ENCODE measurements around the gene RAB11FIP3.
A peak's percentile ranks its signal among the peaks of the same experiment; 100 is the strongest.
"Not testable (repeated sequence)": the region's sequence is repeated elsewhere in the genome, so short reads cannot be mapped to it uniquely, and the experiment has no call there.

Gene RAB11FIP3

GRCh38 chr16:467249-467871 lies 41.9 kb downstream of the RAB11FIP3 start:
- not testable (repeated sequence) for DNase-seq

- DNase-seq: no peak
Observed at GRCh38 chr16:468068-468821, 42.8 kb downstream of the RAB11FIP3 start.

- not testable (repeated sequence) for DNase-seq
Observed at GRCh38 chr16:469459-469858, 44.0 kb downstream of the RAB11FIP3 start.

- DNase-seq: no peak
Observed at GRCh38 chr16:470418-470817, 45.0 kb downstream of the RAB11FIP3 start.

- DNase-seq: peak; percentile 27
Observed at GRCh38 chr16:471353-472198, 46.1 kb downstream of the RAB11FIP3 start.

GRCh38 chr16:472199-472504 lies 46.7 kb downstream of the RAB11FIP3 start:
- DNase-seq: no peak

- no peak for DNase-seq
Observed at GRCh38 chr16:473046-474043, 47.9 kb downstream of the RAB11FIP3 start.

- no peak for DNase-seq
Observed at GRCh38 chr16:474420-475122, 49.1 kb downstream of the RAB11FIP3 start.

- DNase-seq: no peak
Observed at GRCh38 chr16:476039-476438, 50.6 kb downstream of the RAB11FIP3 start.

GRCh38 chr16:477301-478157 lies 52.1 kb downstream of the RAB11FIP3 start:
- DNase-seq: no peak

- DNase-seq: not testable (repeated sequence)
Observed at GRCh38 chr16:478287-478686, 52.8 kb downstream of the RAB11FIP3 start.

GRCh38 chr16:482468-483185 lies 57.2 kb downstream of the RAB11FIP3 start:
- DNase-seq: no peak

GRCh38 chr16:483341-484075 lies 58.1 kb downstream of the RAB11FIP3 start:
- no peak for DNase-seq

GRCh38 chr16:489606-490005 lies 64.2 kb downstream of the RAB11FIP3 start:
- no peak for DNase-seq

GRCh38 chr16:490768-491167 lies 65.3 kb downstream of the RAB11FIP3 start:
- no peak for DNase-seq

GRCh38 chr16:491220-491919 lies 65.9 kb downstream of the RAB11FIP3 start:
- DNase-seq: no peak

- DNase-seq: no peak
Observed at GRCh38 chr16:492211-492875, 66.9 kb downstream of the RAB11FIP3 start.

GRCh38 chr16:494676-495075 lies 69.2 kb downstream of the RAB11FIP3 start:
- DNase-seq: not testable (repeated sequence)

Measured in fibroblast of skin of abdomen (primary cell).